ENCODE results near the gene ELFN2.

Gene ELFN2

DNA sequence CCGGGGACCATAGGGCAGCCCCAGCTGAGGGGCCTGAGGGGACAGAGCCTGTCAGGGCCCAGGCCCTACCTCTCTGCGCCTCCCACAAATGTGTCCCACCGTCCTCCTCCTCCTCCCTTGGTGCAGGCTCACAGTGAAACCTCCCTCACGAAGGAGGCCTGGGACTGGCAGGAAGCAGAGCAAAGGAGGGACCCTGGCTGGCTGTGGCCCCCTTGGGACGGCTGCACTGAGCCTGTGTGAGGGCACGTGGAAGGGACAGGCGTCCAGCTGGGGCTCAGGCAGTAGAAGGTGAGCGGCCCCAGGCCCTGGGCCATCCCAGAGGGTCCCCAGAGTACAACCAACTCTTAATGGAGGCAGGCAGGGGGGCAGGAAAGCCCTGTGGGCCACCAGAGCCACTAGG lies 60.7 kb downstream of the ELFN2 start:
- no peak overlapping the region for H3K18ac ChIP-seq (ENCODE audit: low read length)
- H4K12ac ChIP-seq (ENCODE audit: low read depth, low read length), result no peak overlapping the region
- no peak overlapping the region for H3K4me3 ChIP-seq (ENCODE audit: low read depth, low read length)
- no peaks in the 10 kb centered on the region for H3K79me1 ChIP-seq (ENCODE audit: low read length)
- H3K23ac ChIP-seq (ENCODE audit: low read length), result no peak overlapping the region
- no peaks in the 10 kb centered on the region for H3K27me3 ChIP-seq (ENCODE audit: insufficient read depth, low read length)
- H3K4me1 ChIP-seq (ENCODE audit: control insufficient read depth in 1 of 2, insufficient read depth in 2 of 2, low read length in 2 of 2), result no peaks in the 10 kb centered on the region
- no peaks in the 10 kb centered on the region for H3K36me3 ChIP-seq (ENCODE audit: control insufficient read depth in 1 of 2, insufficient read depth in 2 of 2, low read length in 2 of 2)
- no peak overlapping the region for H4K91ac ChIP-seq (ENCODE audit: low read depth, low read length)
- H3K9ac ChIP-seq (ENCODE audit: low read length), result no peak overlapping the region
- no peaks in the 10 kb centered on the region for H3K9me3 ChIP-seq (ENCODE audit: insufficient read depth, low read depth, low read length)
- no peak overlapping the region for H2BK5ac ChIP-seq (ENCODE audit: low read depth, low read length, poor library complexity)
- H3K14ac ChIP-seq (ENCODE audit: low read length), result no peak overlapping the region
- no peak overlapping the region for H4K8ac ChIP-seq (ENCODE audit: low read depth, low read length)
- no peaks in the 10 kb centered on the region for H3K79me2 ChIP-seq (ENCODE audit: control insufficient read depth, insufficient read depth, low read length, poor library complexity)
- H2AK5ac ChIP-seq (ENCODE audit: low read length), result no peak overlapping the region
- no CpG with 5 or more reads among the region's 8 CpGs for WGBS (ENCODE audit: extremely low coverage, insufficient coverage, insufficient read length)
- H3K27ac ChIP-seq (ENCODE audit: low read depth, low read length), result no peak overlapping the region
- no peak for DNase-seq
- no peak overlapping the region for H3K4me2 ChIP-seq (ENCODE audit: low read length)
- no peak overlapping the region for H3K4ac ChIP-seq (ENCODE audit: low read depth, low read length)
- H2BK120ac ChIP-seq (ENCODE audit: insufficient read depth, low read length, poor library complexity), result no peak overlapping the region
- no peak overlapping the region for H2BK12ac ChIP-seq (ENCODE audit: low read length)
- H2AFZ ChIP-seq (ENCODE audit: insufficient read depth, low read length, poor library complexity), result no peak overlapping the region

- H3K27ac ChIP-seq (ENCODE audit: low read depth, low read length), result no peak overlapping the region
- H4K91ac ChIP-seq (ENCODE audit: low read depth, low read length), result no peak overlapping the region
- DNase-seq, result no peak
- H2AFZ ChIP-seq (ENCODE audit: insufficient read depth, low read length, poor library complexity), result no peak overlapping the region
- no peaks in the 10 kb centered on the region for H3K36me3 ChIP-seq (ENCODE audit: control insufficient read depth in 1 of 2, insufficient read depth in 2 of 2, low read length in 2 of 2)
- H3K23ac ChIP-seq (ENCODE audit: low read length), result no peak overlapping the region
- H3K4ac ChIP-seq (ENCODE audit: low read depth, low read length), result no peak overlapping the region
- no peak overlapping the region for H3K14ac ChIP-seq (ENCODE audit: low read length)
- no peak overlapping the region for H2BK5ac ChIP-seq (ENCODE audit: low read depth, low read length, poor library complexity)
- H4K12ac ChIP-seq (ENCODE audit: low read depth, low read length), result no peak overlapping the region
- no peaks in the 10 kb centered on the region for H3K9me3 ChIP-seq (ENCODE audit: insufficient read depth, low read depth, low read length)
- no peak overlapping the region for H3K4me3 ChIP-seq (ENCODE audit: low read depth, low read length)
- no peaks in the 10 kb centered on the region for H3K79me1 ChIP-seq (ENCODE audit: low read length)
- H2BK12ac ChIP-seq (ENCODE audit: low read length), result no peak overlapping the region
- H3K9ac ChIP-seq (ENCODE audit: low read length), result no peak overlapping the region
- WGBS (ENCODE audit: extremely low coverage, insufficient coverage, insufficient read length), result no CpG with 5 or more reads among the region's 10 CpGs
- H3K79me2 ChIP-seq (ENCODE audit: control insufficient read depth, insufficient read depth, low read length, poor library complexity), result no peaks in the 10 kb centered on the region
- H3K18ac ChIP-seq (ENCODE audit: low read length), result no peak overlapping the region
- H3K4me2 ChIP-seq (ENCODE audit: low read length), result no peak overlapping the region
- no peak overlapping the region for H4K8ac ChIP-seq (ENCODE audit: low read depth, low read length)
- no peaks in the 10 kb centered on the region for H3K27me3 ChIP-seq (ENCODE audit: insufficient read depth, low read length)
- no peak overlapping the region for H2BK120ac ChIP-seq (ENCODE audit: insufficient read depth, low read length, poor library complexity)
- H2AK5ac ChIP-seq (ENCODE audit: low read length), result no peak overlapping the region
- no peaks in the 10 kb centered on the region for H3K4me1 ChIP-seq (ENCODE audit: control insufficient read depth in 1 of 2, insufficient read depth in 2 of 2, low read length in 2 of 2)
Measured at GRCh38 chr22:37365950-37366349, 61.3 kb downstream of the ELFN2 start.

DNA sequence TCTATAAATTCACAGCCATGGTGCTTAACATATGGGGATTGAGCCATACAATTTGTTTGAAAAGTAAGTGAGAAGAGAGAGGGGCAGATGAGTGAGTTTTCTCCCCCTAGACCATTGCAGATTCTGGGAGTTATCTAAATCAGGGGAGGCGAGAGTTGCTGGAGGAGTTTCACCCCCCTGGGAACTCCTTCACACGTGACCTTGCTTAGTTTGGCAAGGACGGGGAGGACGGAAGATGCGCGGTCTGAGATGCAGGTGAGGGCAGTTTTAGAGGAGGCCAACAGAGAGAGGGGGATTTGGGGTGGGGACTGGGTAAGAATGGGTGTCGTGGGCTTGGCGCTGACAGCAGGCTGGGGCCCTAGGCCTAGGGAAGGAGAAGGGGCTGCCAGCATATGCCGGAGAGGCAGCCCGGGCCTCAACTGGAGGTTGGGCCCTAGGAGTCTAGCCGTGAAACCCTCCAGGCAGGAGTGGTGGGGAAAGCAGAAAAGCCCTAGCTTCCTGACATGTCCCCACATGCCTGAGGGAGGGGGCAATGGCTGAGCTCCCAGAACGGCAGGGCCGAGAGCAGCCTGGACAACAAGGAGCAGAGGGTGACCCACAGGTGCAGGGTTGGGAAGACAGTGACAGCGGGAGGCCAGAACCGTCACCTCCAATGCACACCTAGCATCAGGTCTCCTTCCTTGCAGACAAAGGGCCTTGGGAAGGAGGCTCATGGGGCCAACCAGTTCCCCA lies 63.9 kb downstream of the ELFN2 start:
- Histone ChIP-seq H3K79me1 (ENCODE audit: low read length) (no peaks in the 10 kb centered on the region), H3K14ac (ENCODE audit: low read length) (peak overlapping the region; percentile 43), H2BK12ac (ENCODE audit: low read length) (no peak overlapping the region), H3K4me2 (ENCODE audit: low read length) (no peak overlapping the region), H2BK120ac (ENCODE audit: insufficient read depth, low read length, poor library complexity) (no peak overlapping the region), H3K79me2 (ENCODE audit: control insufficient read depth, insufficient read depth, low read length, poor library complexity) (no peaks in the 10 kb centered on the region), H2BK5ac (ENCODE audit: low read depth, low read length, poor library complexity) (no peak overlapping the region), H3K4me3 (ENCODE audit: low read depth, low read length) (no peak overlapping the region), H4K8ac (ENCODE audit: low read depth, low read length) (no peak overlapping the region), H3K27ac (ENCODE audit: low read depth, low read length) (no peak overlapping the region), H3K23ac (ENCODE audit: low read length) (no peak overlapping the region), H4K91ac (ENCODE audit: low read depth, low read length) (peak overlapping the region; percentile 36), H2AFZ (ENCODE audit: insufficient read depth, low read length, poor library complexity) (no peak overlapping the region), H3K9me3 (ENCODE audit: insufficient read depth, low read depth, low read length) (no peaks in the 10 kb centered on the region), H3K36me3 (ENCODE audit: control insufficient read depth in 1 of 2, insufficient read depth in 2 of 2, low read length in 2 of 2) (no peaks in the 10 kb centered on the region), H3K4ac (ENCODE audit: low read depth, low read length) (no peak overlapping the region), H3K4me1 (ENCODE audit: control insufficient read depth in 1 of 2, insufficient read depth in 2 of 2, low read length in 2 of 2) (no peaks in the 10 kb centered on the region), H4K12ac (ENCODE audit: low read depth, low read length) (no peak overlapping the region), H2AK5ac (ENCODE audit: low read length) (no peak overlapping the region), H3K18ac (ENCODE audit: low read length) (no peak overlapping the region), H3K9ac (ENCODE audit: low read length) (no peak overlapping the region), H3K27me3 (ENCODE audit: insufficient read depth, low read length) (no peaks in the 10 kb centered on the region)
- DNase-seq, result no peak
- no CpG with 5 or more reads among the region's 15 CpGs for WGBS (ENCODE audit: extremely low coverage, insufficient coverage, insufficient read length)

- no peak overlapping the region for H3K4ac ChIP-seq (ENCODE audit: low read depth, low read length)
- H3K27ac ChIP-seq (ENCODE audit: low read depth, low read length), result no peak overlapping the region
- no peak overlapping the region for H3K4me2 ChIP-seq (ENCODE audit: low read length)
- no peaks in the 10 kb centered on the region for H3K9me3 ChIP-seq (ENCODE audit: insufficient read depth, low read depth, low read length)
- H3K23ac ChIP-seq (ENCODE audit: low read length), result no peak overlapping the region
- no peak overlapping the region for H2BK12ac ChIP-seq (ENCODE audit: low read length)
- no peak overlapping the region for H2BK5ac ChIP-seq (ENCODE audit: low read depth, low read length, poor library complexity)
- WGBS (ENCODE audit: extremely low coverage, insufficient coverage, insufficient read length), result no CpG with 5 or more reads among the region's 3 CpGs
- no peak overlapping the region for H2AFZ ChIP-seq (ENCODE audit: insufficient read depth, low read length, poor library complexity)
- no peaks in the 10 kb centered on the region for H3K36me3 ChIP-seq (ENCODE audit: control insufficient read depth in 1 of 2, insufficient read depth in 2 of 2, low read length in 2 of 2)
- H3K9ac ChIP-seq (ENCODE audit: low read length), result no peak overlapping the region
- no peaks in the 10 kb centered on the region for H3K27me3 ChIP-seq (ENCODE audit: insufficient read depth, low read length)
- no peak overlapping the region for H4K8ac ChIP-seq (ENCODE audit: low read depth, low read length)
- no peak overlapping the region for H3K18ac ChIP-seq (ENCODE audit: low read length)
- no peak overlapping the region for H4K12ac ChIP-seq (ENCODE audit: low read depth, low read length)
- DNase-seq, result no peak
- H3K79me1 ChIP-seq (ENCODE audit: low read length), result no peaks in the 10 kb centered on the region
- H2BK120ac ChIP-seq (ENCODE audit: insufficient read depth, low read length, poor library complexity), result no peak overlapping the region
- no peak overlapping the region for H3K4me3 ChIP-seq (ENCODE audit: low read depth, low read length)
- H3K4me1 ChIP-seq (ENCODE audit: control insufficient read depth in 1 of 2, insufficient read depth in 2 of 2, low read length in 2 of 2), result no peaks in the 10 kb centered on the region
- no peak overlapping the region for H3K14ac ChIP-seq (ENCODE audit: low read length)
- H2AK5ac ChIP-seq (ENCODE audit: low read length), result no peak overlapping the region
- no peak overlapping the region for H4K91ac ChIP-seq (ENCODE audit: low read depth, low read length)
- H3K79me2 ChIP-seq (ENCODE audit: control insufficient read depth, insufficient read depth, low read length, poor library complexity), result no peaks in the 10 kb centered on the region
Measured at GRCh38 chr22:37362621-37363020, 64.7 kb downstream of the ELFN2 start.

Measured in trophoblast cell (in vitro differentiated cells and primary cell).